ENCODE results near the gene HSCB.
"Not testable (repeated sequence)": the region's sequence is repeated elsewhere in the genome, so short reads cannot be mapped to it uniquely, and the experiment has no call there.

Gene HSCB

DNA sequence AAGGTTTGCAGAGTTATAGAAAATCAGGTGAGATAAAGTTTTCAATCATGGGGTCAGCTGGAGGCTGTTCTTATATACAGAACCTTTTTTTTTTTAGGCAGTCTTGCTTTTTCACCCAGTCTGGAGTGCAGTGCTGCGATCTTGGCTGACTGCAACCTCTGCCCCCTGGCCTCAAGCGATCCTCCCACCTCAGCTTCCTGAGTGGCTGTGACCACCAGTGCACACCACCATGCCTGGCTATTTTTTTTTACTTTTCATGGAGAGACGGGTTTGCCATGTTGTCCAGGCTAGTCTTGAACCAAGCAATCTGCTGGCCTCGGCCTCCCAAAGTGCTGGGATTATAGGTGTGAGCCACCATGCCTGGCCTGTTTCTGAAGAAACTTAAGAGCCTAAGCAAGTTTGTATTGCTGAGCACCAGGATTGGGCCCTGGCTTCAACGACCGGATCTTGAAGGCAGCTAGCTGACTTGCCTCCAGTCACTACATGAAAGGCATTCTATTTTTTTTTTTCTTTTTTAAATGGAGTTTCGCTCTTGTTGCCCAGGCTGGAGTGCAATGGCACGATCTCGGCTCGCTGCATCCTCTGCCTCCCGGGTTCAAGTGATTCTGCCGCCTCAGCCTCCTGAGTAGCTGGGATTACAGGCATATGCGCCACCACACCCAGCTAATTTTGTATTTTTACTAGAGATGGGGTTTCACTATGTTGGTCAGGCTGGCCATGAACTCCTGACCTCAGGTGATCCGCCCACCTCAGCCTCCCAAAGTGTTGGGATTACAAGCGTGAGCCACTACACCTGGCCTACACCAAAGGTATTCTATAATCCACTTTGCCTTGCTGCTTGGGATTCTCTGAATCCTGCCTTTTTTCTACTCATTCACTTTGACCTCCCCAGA, 50.9 kb downstream of the HSCB start:
- DNase-seq: no peak

- no peak for DNase-seq
These were observed 52.2 kb downstream of the HSCB start for GRCh38 chr22:28793976-28794584.

DNA sequence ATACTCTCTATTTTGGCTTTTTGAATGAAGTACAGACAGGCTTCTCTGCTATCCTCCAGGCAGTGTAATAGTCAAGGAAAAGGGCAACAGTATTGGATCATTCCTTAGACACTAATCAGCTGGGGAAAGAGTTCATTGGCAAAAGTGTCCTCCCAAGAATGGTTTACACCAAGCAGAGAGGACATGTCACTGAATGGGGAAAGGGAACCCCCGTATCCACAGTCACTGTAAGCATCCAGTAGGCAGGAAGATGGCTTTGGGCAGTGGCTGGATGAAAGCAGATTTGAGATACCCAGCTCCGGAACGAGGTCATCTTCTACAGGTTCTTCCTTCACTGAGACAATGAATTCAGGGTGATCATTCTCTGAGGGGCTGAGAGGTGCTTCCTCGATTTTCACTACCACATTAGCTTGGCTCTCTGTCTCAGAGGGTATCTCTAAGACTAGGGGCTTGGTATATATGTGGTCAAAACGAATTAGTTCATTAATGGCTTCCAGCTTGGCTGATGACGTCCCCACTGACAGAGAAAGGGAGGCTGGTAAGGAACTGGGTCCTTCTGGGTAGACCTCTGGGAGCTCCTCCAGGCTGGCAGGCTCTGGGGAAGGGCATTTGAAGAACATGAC, 53.3 kb downstream of the HSCB start:
- no peak for DNase-seq

DNA sequence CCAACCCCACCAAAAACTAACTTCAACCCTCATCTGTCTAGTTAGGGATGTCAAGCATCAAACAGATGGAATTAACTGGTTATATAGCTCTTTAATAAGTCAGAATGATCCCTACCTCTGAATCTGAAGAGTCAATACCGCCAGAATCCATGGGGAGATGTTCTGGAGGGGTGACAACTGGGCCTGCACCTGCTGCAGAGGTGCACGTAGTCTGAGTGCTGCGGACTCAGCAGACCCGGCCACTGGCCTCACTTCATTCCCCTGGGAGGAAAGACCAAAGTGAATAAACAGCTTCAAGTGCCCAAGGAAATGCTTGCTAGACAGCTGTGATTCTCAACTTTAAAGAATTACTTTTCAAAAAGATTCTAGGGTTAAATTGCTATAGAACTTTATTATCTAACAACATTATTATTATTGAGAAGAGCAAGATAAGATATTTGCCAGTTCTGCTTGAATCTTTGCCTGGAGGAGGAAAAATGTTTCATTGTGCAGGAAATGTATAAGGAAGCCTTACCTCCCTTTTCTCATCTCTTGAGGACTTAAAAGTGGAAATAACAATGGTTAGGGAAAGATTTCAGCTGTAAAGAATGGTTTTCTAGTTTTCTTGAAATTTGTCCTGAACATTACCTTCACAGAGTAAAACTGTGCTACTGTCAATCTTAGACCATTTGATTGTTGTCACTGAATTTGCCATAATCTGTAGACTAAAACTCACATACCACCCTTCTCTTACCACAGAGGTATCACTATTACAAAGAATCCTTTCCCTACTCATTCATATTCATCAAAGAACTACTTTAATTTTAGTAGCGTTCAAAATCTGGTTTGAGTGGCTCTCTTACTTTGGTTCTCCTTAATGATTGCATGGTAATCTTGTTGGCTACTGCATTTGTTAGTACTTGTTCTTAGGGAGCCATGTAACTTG, 54.4 kb downstream of the HSCB start:
- DNase-seq: no peak

- DNase-seq: no peak
These were observed 57.2 kb downstream of the HSCB start for GRCh38 chr22:28798810-28799605.

- no peak for DNase-seq
These were observed 57.9 kb downstream of the HSCB start for GRCh38 chr22:28799606-28800307.

DNA sequence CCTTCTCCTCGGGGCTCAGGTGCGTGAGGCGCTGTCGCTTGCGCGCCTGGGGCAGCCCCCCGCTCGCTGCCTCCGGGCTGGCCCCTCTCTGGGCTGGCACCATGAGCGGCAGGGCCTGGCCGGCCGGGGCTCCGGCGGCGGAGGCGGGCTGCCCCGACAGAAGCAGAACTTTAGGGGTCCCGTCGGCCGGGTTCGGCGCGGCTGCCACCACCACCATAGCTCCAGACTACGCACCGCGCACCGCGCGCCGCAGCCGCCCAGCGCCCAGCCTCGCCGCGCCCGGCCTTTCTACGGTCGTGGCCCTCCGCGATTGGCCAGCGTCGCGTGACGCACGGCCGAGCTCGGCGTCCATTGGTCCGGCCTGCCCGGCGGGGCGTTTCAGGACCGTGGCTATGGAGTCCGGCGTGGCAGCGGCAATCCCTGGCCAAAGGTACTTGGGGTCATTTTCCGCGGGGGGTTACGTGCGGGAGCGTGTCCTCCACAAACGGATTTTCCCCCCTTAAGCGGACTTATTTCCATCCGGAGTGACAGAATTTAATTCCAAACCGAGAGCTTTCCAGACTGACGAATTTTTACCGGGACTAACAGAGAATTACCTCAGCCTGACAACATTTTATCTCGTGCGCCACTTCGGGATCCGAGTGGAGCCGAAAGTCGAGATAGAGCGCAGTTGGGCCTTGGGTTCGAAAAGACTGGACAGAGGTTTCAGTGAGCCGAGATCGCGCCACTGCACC, 58.6 kb downstream of the HSCB start, which contains the start of gene XBP1:
XBP1 (minus strand) TSS at position 262 of the 734 bp plus-strand sequence.
- DNase-seq: no peak

DNA sequence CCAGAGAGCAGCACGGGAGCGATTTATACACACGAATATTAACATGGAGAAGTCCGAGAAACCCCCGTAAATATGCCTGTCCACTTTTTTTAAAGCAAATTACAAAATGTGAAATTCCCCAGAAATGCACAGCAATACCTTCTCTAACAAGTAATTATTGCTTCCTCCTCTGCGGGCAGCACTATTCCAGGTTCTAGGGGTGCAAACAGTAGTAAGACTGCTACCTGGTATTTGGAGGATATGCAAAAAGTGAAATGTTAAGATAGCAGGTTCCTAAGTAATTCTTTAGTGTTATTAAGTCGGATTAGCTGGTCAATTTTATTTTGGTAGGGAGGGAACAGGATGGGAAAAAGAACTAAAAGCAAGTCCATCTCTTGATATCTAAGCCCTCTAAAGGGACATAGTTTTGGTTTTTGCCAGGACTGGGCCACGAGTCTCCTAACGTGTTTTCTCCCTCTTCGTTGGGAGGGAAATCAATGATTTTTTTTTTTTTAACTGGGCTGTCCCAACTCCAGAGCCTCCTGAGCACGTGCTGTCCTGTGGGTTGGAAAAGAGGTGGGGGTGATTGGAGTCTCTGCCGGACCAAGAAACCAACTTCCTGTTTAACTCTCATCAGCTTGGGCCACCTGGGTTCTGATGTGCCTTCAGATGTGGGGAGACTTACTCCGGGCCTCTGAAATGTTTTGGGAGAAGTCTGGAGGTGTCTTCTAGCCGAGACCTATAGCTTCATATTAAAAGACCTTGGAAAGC, 60.2 kb downstream of the HSCB start:
- no peak for DNase-seq

DNA sequence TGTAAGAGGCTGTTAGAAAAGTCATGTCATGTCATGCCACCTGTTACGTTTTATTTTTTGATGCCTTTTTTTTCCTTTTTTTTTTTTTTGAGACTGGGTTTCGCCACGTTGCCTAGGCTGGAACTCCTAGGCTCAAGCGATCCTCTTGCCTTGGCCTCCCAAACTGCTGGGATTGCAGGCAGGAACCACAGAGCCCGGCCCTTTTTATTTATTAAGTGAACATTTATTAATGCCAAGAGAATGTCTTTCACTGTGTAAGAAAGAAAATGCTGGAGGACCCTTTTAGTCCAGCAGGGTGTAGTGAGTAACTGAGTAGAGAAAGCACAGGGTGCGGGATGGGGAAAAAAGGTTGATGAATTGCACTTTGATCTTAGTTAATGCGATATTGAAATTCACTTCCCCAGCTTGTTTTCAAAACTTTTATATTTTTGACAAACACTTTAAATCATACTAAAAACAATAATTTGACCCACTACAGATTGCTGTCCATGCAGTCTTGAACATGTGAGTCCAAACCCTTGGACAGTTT, 60.8 kb downstream of the HSCB start:
- no peak for DNase-seq

GRCh38 chr22:28805426-28805825, 63.6 kb downstream of the HSCB start:
- DNase-seq: not testable (repeated sequence)
